Stomach (tissue), 9 donors: Measurements from ENCODE around the gene IL22RA2. TPM values are rescaled to one million over a fixed set of nuclear protein-coding genes. Genes with fewer than 3 reads are reported as not detected.

ENCODE experiments used
- DNase-seq, 2 donors: peaks; one replicate each; pipeline versions ENCODE4 v3.0.0 to v3.0.0-alpha.2; 2013 to 2019
- H3K27ac ChIP-seq, 5 donors: fragments of 200-600 bp in 4 of 5; sonication (generic) in 4 of 5; one replicate each; pipeline ENCODE4 v1.5.1; 2013 to 2019; ENCODE audit warnings: mild to moderate bottlenecking in 1 of 5, moderate library complexity in 1 of 5
- H3K27me3 ChIP-seq, 3 donors: fragments of 200-600 bp; sonication (generic); one replicate each; pipeline ENCODE4 v1.5.1; 2017 to 2019; ENCODE audit warnings: mixed run types in 1 of 3
- H3K36me3 ChIP-seq, 4 donors: fragments of 200-600 bp; sonication (generic); 1 replicate in 3 of 4; 2 replicates in 1 of 4; pipeline ENCODE4 v1.5.1; 2016 to 2019
- H3K4me1 ChIP-seq, 4 donors: fragments of 200-600 bp; sonication (generic); one replicate each; pipeline ENCODE4 v1.5.1; 2016 to 2019
- H3K4me3 ChIP-seq, 4 donors: fragments of 200-600 bp; sonication (generic) in 3 of 4; one replicate each; pipeline ENCODE4 v1.5.1; 2016 to 2019; ENCODE audit warnings: mild to moderate bottlenecking in 1 of 4
- H3K9me3 ChIP-seq, 4 donors: fragments of 200-600 bp; sonication (generic); one replicate each; pipeline ENCODE4 v1.5.1; 2016 to 2019
- CTCF ChIP-seq, 7 experiments: fragments of 450-650 bp in 4 of 7; fragments of 200-600 bp in 3 of 7; sonication (generic) in 3 of 7; IDR thresholded peaks; one replicate each; pipeline ENCODE4 v1.5.1; 2016 to 2019; ENCODE audit warnings: antibody characterized with exemption in 7 of 7, control low read depth in 2 of 7, mild to moderate bottlenecking in 1 of 7
- EP300 ChIP-seq: sonication (generic); formaldehyde crosslinking; IDR thresholded peaks from one replicate; pipeline ENCODE4 v1.6.1; 2017; ENCODE audit warnings: antibody characterized with exemption
- POLR2A ChIP-seq, 4 donors: fragments of 450-650 bp; IDR thresholded peaks; one replicate each; pipeline ENCODE4 v1.6.1; 2016; ENCODE audit warnings: antibody characterized with exemption in 4 of 4, control low read depth in 2 of 4, mild to moderate bottlenecking in 1 of 4, moderate library complexity in 1 of 4
- POLR2AphosphoS5 ChIP-seq, 3 donors: sonication (generic); formaldehyde crosslinking; IDR thresholded peaks; one replicate each; pipeline ENCODE4 v1.6.1; 2016; ENCODE audit warnings: antibody characterized with exemption in 3 of 3
- WGBS, 5 donors: extraction: QIAGEN DNeasy Blood & Tissue Kit in 3 of 5; methylation state at CpG; one replicate each; pipeline versions ENCODE4 v1.1.5 to v1.1.7; 2013 to 2018; 5-methylcytosine and 5-hydroxymethylcytosine counted together
- intact Hi-C: fragments of 100-400 bp; cut with DNase I; formaldehyde crosslinking; loops from one replicate; pipeline ENCODE4 v1.15.1; 2023; ENCODE audit warnings: low total_unique reads
- polyA plus RNA-seq, 3 donors: library from polyadenylated mRNA; stranded (reverse); fragments of 200-250 nt; gene quantifications; one replicate each; pipeline ENCODE4 v1.2.3, GENCODE V29; 2013
- total RNA-seq, 5 donors: library from RNA; depleted of rRNA; stranded (reverse); fragments of >200 nt; gene quantifications; one replicate each; pipeline versions ENCODE4 v1.1.0 to v1.2.3, GENCODE V29; 2014 to 2016
- donor health status: healthy with polysubstance abuse.
- donor health status: Bipolar disorder and iron deficiency.
- donor health status: healthy.

Gene IL22RA2
- total and polyA plus RNA-seq, 8 donors = 0.05 TPM; not detected in 7

DNA sequence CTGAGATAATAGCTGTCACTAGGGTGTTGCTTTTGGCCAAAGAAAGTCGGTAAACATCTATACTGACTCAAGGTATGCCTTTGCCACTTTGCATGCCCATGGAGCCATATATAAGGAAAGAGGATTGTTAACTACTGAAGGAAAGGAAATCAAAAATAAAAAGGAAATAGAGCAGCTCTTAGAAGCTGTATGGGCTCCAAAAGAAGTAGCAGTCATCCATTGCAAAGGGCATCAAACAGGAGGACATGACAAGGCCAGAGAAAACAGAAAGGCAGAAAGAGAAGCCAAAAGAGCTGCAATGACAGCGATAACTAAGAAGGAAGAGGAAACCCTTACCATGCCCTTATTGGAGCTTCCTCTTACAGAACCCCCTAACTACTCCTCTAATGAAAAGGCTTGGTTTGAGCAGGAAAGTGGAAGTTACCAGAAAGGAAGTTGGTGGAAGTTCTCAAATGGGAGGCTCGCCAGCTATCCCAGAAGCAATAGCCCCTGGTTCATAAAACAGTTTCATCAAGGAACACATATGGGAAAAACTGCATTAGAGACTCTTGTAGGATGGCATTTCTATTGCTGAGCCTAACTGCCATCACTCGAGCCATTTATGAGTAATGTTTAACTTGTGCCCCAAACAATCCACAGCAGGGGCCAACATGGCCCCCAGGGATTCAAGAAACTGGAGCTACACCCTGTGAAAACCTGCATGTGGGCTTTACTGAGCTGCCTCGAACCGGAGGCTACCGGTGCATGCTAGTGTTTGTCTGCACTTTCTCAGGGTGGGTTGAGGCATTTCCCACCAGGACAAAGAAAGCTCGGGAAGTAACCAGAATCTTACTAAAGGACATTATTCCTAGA is 7.0 kb downstream of the IL22RA2 start:
- no peaks in the 10 kb centered on the region for H3K27me3 ChIP-seq
- peaks cover 0 to 9% (median 0%) of the 10 kb centered on the region in 4 donors for H3K4me1 ChIP-seq
- H3K36me3 ChIP-seq = no peaks in the 10 kb centered on the region
- WGBS, 5 donors = 82 to 86% (median 85%) methylated on average over 8 of the region's 8 CpGs
- H3K9me3 ChIP-seq = peaks cover 0 to 13% (median 0%) of the 10 kb centered on the region in 4 donors
- H3K27ac ChIP-seq = no peak overlapping the region
- TF ChIP-seq EP300 (no peak), CTCF (IDR thresholded peaks at IDR 0.05) (no peak), POLR2A (IDR thresholded peaks at IDR 0.05) (no peak), POLR2AphosphoS5 (IDR thresholded peaks at IDR 0.05) (no peak)
- H3K4me3 ChIP-seq = no peak overlapping the region
- DNase-seq = no peak
- intact Hi-C loops = no loop called here

DNA sequence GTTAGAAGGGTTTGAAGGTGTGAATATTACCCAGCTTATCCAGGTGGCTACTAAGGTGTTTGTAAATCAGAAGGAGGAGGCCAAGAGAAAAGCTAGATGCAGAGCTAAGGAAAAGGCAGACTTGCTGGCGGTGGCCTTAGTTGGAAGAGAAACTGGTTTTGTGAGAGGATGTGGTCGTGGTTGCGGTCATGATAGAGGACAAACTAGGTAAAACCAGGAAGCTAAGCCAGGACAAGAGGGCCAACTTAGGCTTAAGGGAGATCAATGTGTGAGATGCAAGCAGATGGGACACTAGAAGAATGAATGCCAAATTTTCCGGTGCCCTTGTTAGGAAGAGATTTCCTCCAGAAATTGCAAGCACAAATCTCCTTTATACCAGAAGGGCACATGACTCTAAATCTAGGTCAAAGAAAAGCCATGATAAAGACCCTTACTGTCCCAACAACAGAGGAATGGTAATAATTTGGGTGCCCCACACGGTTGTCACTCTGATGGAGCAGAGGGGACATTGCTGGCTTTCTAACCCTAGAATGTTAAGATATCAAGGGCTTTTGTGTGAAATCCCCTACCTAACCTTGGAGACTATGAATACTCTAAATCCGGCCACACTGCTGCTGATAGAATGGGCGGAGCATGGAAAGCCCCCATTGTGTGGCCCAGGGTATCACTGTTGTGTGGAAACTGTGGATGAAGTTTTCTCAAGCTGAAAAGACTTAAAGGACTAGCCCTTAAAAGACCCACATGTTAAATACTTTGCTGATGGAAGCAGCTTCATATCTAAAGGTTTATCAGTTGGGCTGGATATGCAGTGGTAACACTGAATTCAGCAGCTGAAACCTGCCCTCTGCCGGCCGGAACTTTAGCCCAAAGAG is 7.8 kb downstream of the IL22RA2 start:
- no peak overlapping the region for H3K27ac ChIP-seq
- 68 to 73% (median 69%) methylated on average over 9 of the region's 9 CpGs for WGBS, 5 donors
- H3K9me3 ChIP-seq = peaks cover 0 to 13% (median 0%) of the 10 kb centered on the region in 4 donors
- intact Hi-C loops = no loop called here
- H3K36me3 ChIP-seq = no peaks in the 10 kb centered on the region
- H3K4me3 ChIP-seq = no peak overlapping the region
- H3K4me1 ChIP-seq = peaks cover 0 to 18% (median 0%) of the 10 kb centered on the region in 4 donors
- TF ChIP-seq CTCF (IDR thresholded peaks at IDR 0.05) = peak in 3 of 7 experiments; percentile 5 to 39 (median 26)
- TF ChIP-seq EP300 = no peak
- TF ChIP-seq POLR2AphosphoS5 (IDR thresholded peaks at IDR 0.05) = no peak
- TF ChIP-seq POLR2A (IDR thresholded peaks at IDR 0.05) = no peak
- no peaks in the 10 kb centered on the region for H3K27me3 ChIP-seq
- DNase-seq = peak; percentile 9 to 69

GRCh38 chr6:137163732-137164318 is 9.6 kb downstream of the IL22RA2 start:
- Histone ChIP-seq H3K27ac (no peak overlapping the region), H3K4me1 (peaks cover 0 to 19% (median 0%) of the 10 kb centered on the region in 4 donors), H3K27me3 (no peaks in the 10 kb centered on the region), H3K9me3 (peaks cover 0 to 13% (median 0%) of the 10 kb centered on the region in 4 donors), H3K36me3 (no peaks in the 10 kb centered on the region), H3K4me3 (no peak overlapping the region)
- no peak for TF ChIP-seq POLR2AphosphoS5 (IDR thresholded peaks at IDR 0.05)
- no peak for TF ChIP-seq POLR2A (IDR thresholded peaks at IDR 0.05)
- TF ChIP-seq EP300 = no peak
- no peak for TF ChIP-seq CTCF (IDR thresholded peaks at IDR 0.05)
- WGBS, 5 donors = 80 to 95% (median 92%) methylated on average over 12 of the region's 12 CpGs
- intact Hi-C loops = no loop called here
- DNase-seq = no peak
